IMR-90 (cell line): Measurements from ENCODE around the gene TFPI. TPM values are rescaled to one million over a fixed set of nuclear protein-coding genes. Genes with fewer than 3 reads are reported as not detected.

Source experiments
- ATAC-seq: fragments of 200-7000 bp; cut with Tn5 transposase; 2 replicates; pipeline ENCODE4 v1.9.1; 2020; ENCODE audit warnings: low read depth, mild to moderate bottlenecking, moderate library complexity
- BruUV-seq: library from RNA; stranded (reverse); fragments of 400-500 nt; replicated peaks from 2 replicates; lab custom pipeline; 2021; lab: Mats Ljungman, UMichigan
- CTCF ChIA-PET: fragments of 300-600 bp; formaldehyde crosslinking; extraction: SDS; loops from one replicate; lab custom pipeline; 2021; ENCODE audit warnings: antibody characterized with exemption; lab: Yijun Ruan, JAX
- POLR2A ChIA-PET: fragments of 300-600 bp; sonication (Branson Sonifier 250); formaldehyde crosslinking; loops from one replicate; lab custom pipeline; 2022; ENCODE audit warnings: antibody characterized with exemption; ENCODE audit not compliant: unreplicated experiment; lab: Charles Lee
- DNase-seq: peaks from one replicate; pipeline ENCODE4 v3.0.0; 2013
- H2AFZ ChIP-seq: replicated peaks from 2 replicates; pipeline ENCODE3; 2013; ENCODE audit warnings: low read length, mild to moderate bottlenecking; ENCODE audit not compliant: poor library complexity
- H2AK5ac ChIP-seq: 2 replicates; pipeline ENCODE4 v1.6.1; 2013; ENCODE audit warnings: low read depth, low read length, inconsistent platforms
- H2AK9ac ChIP-seq: replicated peaks from 2 replicates; pipeline ENCODE3; 2013; ENCODE audit warnings: mild to moderate bottlenecking, low read depth, low read length, moderate library complexity; ENCODE audit not compliant: poor library complexity
- H2BK120ac ChIP-seq: 2 replicates; pipeline ENCODE4 v1.6.1; 2013; ENCODE audit warnings: low read depth, low read length, inconsistent platforms
- H2BK15ac ChIP-seq: 3 replicates; pipeline ENCODE4 v1.6.1; 2013; ENCODE audit warnings: low read depth, low read length, inconsistent platforms
- H2BK20ac ChIP-seq: 2 replicates; pipeline ENCODE4 v1.6.1; 2013; ENCODE audit warnings: low read depth, mild to moderate bottlenecking, inconsistent platforms, low read length, moderate library complexity
- H2BK5ac ChIP-seq: 2 replicates; pipeline ENCODE4 v1.6.1; 2013; ENCODE audit warnings: mild to moderate bottlenecking, low read depth, low read length, inconsistent platforms; ENCODE audit not compliant: poor library complexity, severe bottlenecking
- H3K14ac ChIP-seq: replicated peaks from 2 replicates; pipeline ENCODE4 v1.6.1; 2013; ENCODE audit warnings: low read depth, low read length, inconsistent platforms
- H3K18ac ChIP-seq: 2 replicates; pipeline ENCODE4 v1.6.1; 2013; ENCODE audit warnings: low read depth, low read length, control low read depth
- H3K23ac ChIP-seq: 2 replicates; pipeline ENCODE4 v1.6.1; 2013; ENCODE audit warnings: low read depth, low read length, inconsistent platforms
- H3K27ac ChIP-seq: 2 replicates; pipeline ENCODE4 v1.5.1; 2013; ENCODE audit warnings: mild to moderate bottlenecking, control low read depth, low read length; ENCODE audit not compliant: insufficient read depth
- H3K27me3 ChIP-seq: 2 replicates; pipeline ENCODE4 v1.6.1; 2013; ENCODE audit warnings: low read length; ENCODE audit not compliant: control insufficient read depth, insufficient read depth
- H3K36me3 ChIP-seq: 2 replicates; pipeline ENCODE4 v1.6.1; 2013; ENCODE audit warnings: low read length, mixed read lengths; ENCODE audit not compliant: control insufficient read depth, insufficient read depth
- H3K4ac ChIP-seq: 2 replicates; pipeline ENCODE4 v1.6.1; 2013; ENCODE audit warnings: low read depth, low read length, inconsistent platforms
- H3K4me1 ChIP-seq: 2 replicates; pipeline ENCODE4 v1.6.1; 2013; ENCODE audit warnings: low read length, mixed read lengths; ENCODE audit not compliant: control insufficient read depth, insufficient read depth
- H3K4me2 ChIP-seq: 2 replicates; pipeline ENCODE4 v1.6.1; 2013; ENCODE audit warnings: low read depth, mild to moderate bottlenecking, control low read depth, low read length, moderate library complexity
- H3K4me3 ChIP-seq: 2 replicates; pipeline ENCODE4 v1.5.1; 2013; ENCODE audit warnings: low read depth, mild to moderate bottlenecking, control low read depth, low read length, moderate library complexity; ENCODE audit not compliant: insufficient read depth
- H3K56ac ChIP-seq: 2 replicates; pipeline ENCODE4 v1.6.1; 2013; ENCODE audit warnings: low read length, inconsistent platforms; ENCODE audit not compliant: insufficient read depth; ENCODE audit errors: extremely low read depth
- H3K79me1 ChIP-seq, 2 experiments: 2 replicates each; pipeline ENCODE4 v1.6.1; 2013; ENCODE audit warnings: low read length in 2 of 2, inconsistent platforms in 1 of 2, low read depth in 1 of 2
- H3K9ac ChIP-seq: 2 replicates; pipeline ENCODE4 v1.6.1; 2013; ENCODE audit warnings: low read depth, low read length, control low read depth
- H3K9me1 ChIP-seq: 2 replicates; pipeline ENCODE4 v1.6.1; 2013; ENCODE audit warnings: low read length, inconsistent platforms; ENCODE audit not compliant: insufficient read depth
- H3K9me3 ChIP-seq: 2 replicates; pipeline ENCODE4 v1.6.1; 2013; ENCODE audit warnings: low read length; ENCODE audit not compliant: control insufficient read depth, insufficient read depth
- H4K20me1 ChIP-seq: 2 replicates; pipeline ENCODE4 v1.6.1; 2013; ENCODE audit warnings: low read length, inconsistent platforms; ENCODE audit not compliant: insufficient read depth
- H4K5ac ChIP-seq: 2 replicates; pipeline ENCODE4 v1.6.1; 2013; ENCODE audit warnings: mild to moderate bottlenecking, low read depth, low read length, control low read depth
- H4K8ac ChIP-seq, 2 experiments: 2 replicates each; pipeline ENCODE4 v1.6.1; 2013; ENCODE audit warnings: low read depth in 2 of 2, low read length in 2 of 2, control low read depth in 1 of 2, inconsistent platforms in 1 of 2
- H4K91ac ChIP-seq: 2 replicates; pipeline ENCODE4 v1.6.1; 2013; ENCODE audit warnings: low read depth, low read length, inconsistent platforms; ENCODE audit not compliant: insufficient read depth
- BHLHE40 ChIP-seq: fragments of 150-350 bp; IDR thresholded peaks from 2 replicates; pipeline ENCODE4 v1.6.1; 2016; ENCODE audit warnings: mild to moderate bottlenecking, low read depth, low read length
- CEBPB ChIP-seq: IDR thresholded peaks from 2 replicates; pipeline ENCODE4 v1.6.1; 2012; ENCODE audit warnings: low read depth, low read length, improper control_type of control experiment
- CHD1 ChIP-seq: IDR thresholded peaks from 2 replicates; pipeline ENCODE4 v1.6.1; 2012; ENCODE audit warnings: low read depth, low read length, improper control_type of control experiment
- FOS ChIP-seq: fragments of 150-350 bp; IDR thresholded peaks from 2 replicates; pipeline ENCODE4 v1.6.1; 2016; ENCODE audit warnings: low read depth, low read length
- MAZ ChIP-seq: IDR thresholded peaks from 2 replicates; pipeline ENCODE4 v1.6.1; 2012; ENCODE audit warnings: low read depth, mild to moderate bottlenecking, low read length, improper control_type of control experiment, moderate library complexity, borderline replicate concordance
- NFE2L2 ChIP-seq: fragments of 150-350 bp; IDR thresholded peaks from 2 replicates; pipeline ENCODE4 v1.6.1; 2016; ENCODE audit warnings: low read depth, mild to moderate bottlenecking, low read length
- POLR2A ChIP-seq: IDR thresholded peaks from 2 replicates; pipeline ENCODE4 v1.6.1; 2012; ENCODE audit warnings: mild to moderate bottlenecking, low read depth, low read length
- RAD21 ChIP-seq: IDR thresholded peaks from 2 replicates; pipeline ENCODE4 v1.6.1; 2012; ENCODE audit warnings: low read length, improper control_type of control experiment
- RCOR1 ChIP-seq: IDR thresholded peaks from 2 replicates; pipeline ENCODE4 v1.6.1; 2012; ENCODE audit warnings: mild to moderate bottlenecking, low read length, improper control_type of control experiment; ENCODE audit not compliant: insufficient replicate concordance
- RFX5 ChIP-seq: IDR thresholded peaks from 2 replicates; pipeline ENCODE4 v1.8.0; 2012; ENCODE audit warnings: low read depth, mild to moderate bottlenecking, low read length, moderate library complexity
- WGBS, 2 experiments: methylation state at CpG; one replicate each; pipeline versions ENCODE4 v1.1.5 to v1.1.7; 2013; ENCODE audit warnings: missing lambda C conversion rate in 2 of 2; ENCODE audit not compliant: insufficient read length in 1 of 2; ENCODE audit errors: extremely low coverage in 2 of 2; 5-methylcytosine and 5-hydroxymethylcytosine counted together
- dilution Hi-C: fragments of 300-500 bp; cut with HindIII; formaldehyde crosslinking; loops from one replicate; pipeline ENCODE4 v1.14.3; 2018; ENCODE audit warnings: low sequenced_read_pairs; ENCODE audit not compliant: unreplicated experiment
- in situ Hi-C: fragments of 300-500 bp; cut with MboI; formaldehyde crosslinking; loops from 3 replicates; pipeline ENCODE4 v1.14.3; 2019; ENCODE audit warnings: low sequenced_read_pairs, inconsistent platforms, mixed read lengths
- intact Hi-C: fragments of 100-400 bp; cut with micrococcal nuclease; formaldehyde crosslinking; loops from 2 replicates; pipeline ENCODE4 v1.10.0; 2022
- polyA plus RNA-seq, 3 experiments: library from polyadenylated mRNA; depleted of rRNA; stranded (reverse); fragments of >200 nt; gene quantifications; 2 replicates each; pipeline ENCODE4 v1.2.3, GENCODE V29; 2012; ENCODE audit warnings: low replicate concordance in 1 of 3
- total RNA-seq: library from RNA; depleted of rRNA; stranded (reverse); fragments of >200 nt; gene quantifications from 2 replicates; pipeline ENCODE4 v1.2.3, GENCODE V29; 2012
- TF ChIP-seq, protein P1 (sequence below): fragments of 150-350 bp; IDR thresholded peaks from 2 replicates; pipeline ENCODE4 v1.6.1; 2017; ENCODE audit warnings: mild to moderate bottlenecking, antibody characterized with exemption, low read length, low read depth
- TF ChIP-seq, protein P2 (sequence below): conservative IDR thresholded peaks from 2 replicates; pipeline ENCODE4 v1.5.1; 2012; ENCODE audit warnings: mild to moderate bottlenecking, low read depth, low read length, improper control_type of control experiment
- TF ChIP-seq, protein P3 (sequence below): fragments of 150-350 bp; IDR thresholded peaks from 2 replicates; pipeline ENCODE4 v1.6.1; 2016; ENCODE audit warnings: low read depth, mild to moderate bottlenecking, low read length, moderate library complexity, borderline replicate concordance

Gene TFPI
- total and polyA plus RNA-seq, 2 of the 4 experiments (the other 2 are of a cell fraction): 33.9 to 83.0 TPM

DNA sequence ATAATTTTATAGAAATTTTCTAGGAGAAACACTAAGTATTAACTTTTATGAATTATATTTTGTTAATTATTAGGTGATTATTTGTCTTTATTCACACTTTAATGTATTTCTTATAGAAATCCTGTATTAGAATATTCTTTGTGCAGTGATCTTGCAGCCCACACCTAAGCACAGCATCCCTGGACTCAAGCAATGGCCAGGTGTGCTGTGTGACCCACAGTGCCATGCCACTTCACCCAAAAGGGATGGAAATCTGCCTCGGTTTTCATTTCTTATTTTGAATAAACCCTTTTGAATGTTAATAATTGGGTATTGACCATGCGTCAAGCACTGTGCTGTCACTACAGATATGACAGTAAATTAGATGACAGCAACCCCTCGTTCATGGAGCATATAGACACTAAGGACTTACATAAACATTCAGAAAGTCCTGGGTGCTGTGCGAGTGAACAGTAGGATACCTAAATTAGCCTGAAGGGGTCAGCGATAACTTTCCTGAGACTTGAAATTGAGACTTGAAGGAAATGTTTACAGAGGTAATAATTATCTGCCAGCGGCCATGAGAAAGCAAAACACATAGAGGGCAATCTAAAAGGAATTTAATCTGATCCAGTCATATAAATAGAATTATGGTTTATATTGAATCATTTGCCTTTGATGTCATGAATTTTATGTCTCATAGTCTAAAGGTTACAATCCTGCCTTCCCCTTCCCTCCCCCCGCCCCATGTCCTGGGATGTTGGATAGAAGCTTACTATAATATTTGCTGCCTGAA lies 53.5 kb downstream of the TFPI start:
- Histone ChIP-seq H2BK5ac (peak overlapping the region; percentile 80), H4K8ac (peak overlapping the region in 1 of 2 experiments; percentile 71; a peak in 2 of 4 replicates), H3K23ac (peak overlapping the region; percentile 22; the same call in 1 of the 2 replicates), H3K9me3 (no peaks in the 10 kb centered on the region), H3K14ac (peak overlapping the region; percentile 33), H3K4me2 (peak overlapping the region; percentile 46; the same call in 1 of the 2 replicates), H4K20me1 (no peaks in the 10 kb centered on the region), H3K4me3 (no peak overlapping the region), H3K4ac (peak overlapping the region; percentile 57), H3K79me1 (peaks cover 0 to 17% of the 10 kb centered on the region in 2 experiments; a peak in 3 of 4 replicates), H2AFZ (no peak overlapping the region), H4K5ac (peak overlapping the region; percentile 30; the same call in 1 of the 2 replicates), H3K27me3 (no peaks in the 10 kb centered on the region), H2BK20ac (peak overlapping the region; percentile 29), H3K9ac (peak overlapping the region; percentile 56; the same call in 1 of the 2 replicates), H3K36me3 (peaks cover 4% of the 10 kb centered on the region; the same call in 1 of the 2 replicates), H2AK9ac (no peak overlapping the region), H4K91ac (peak overlapping the region; percentile 50; the same call in 1 of the 2 replicates), H3K4me1 (peaks cover 13% of the 10 kb centered on the region), H3K9me1 (no peaks in the 10 kb centered on the region; the same call in 1 of the 2 replicates), H3K18ac (peak overlapping the region; percentile 70; the same call in 1 of the 2 replicates), H3K27ac (peak overlapping the region; percentile 81), H2BK15ac (peak overlapping the region; percentile 56; the same call in 1 of the 3 replicates), H2AK5ac (peak overlapping the region; percentile 96), H3K56ac (no peak overlapping the region), H2BK120ac (peak overlapping the region; percentile 37)
- POLR2A ChIA-PET: no interaction called here
- dilution Hi-C loops (no loop called here), intact Hi-C loops (loop anchor here (1.0 to 2.0 kb wide), 7 partner anchors 52 to 1912 kb away; no protein-coding TSS in a partner anchor), in situ Hi-C loops (loop anchor here (5.0 to 10.0 kb wide), 3 partner anchors 77 to 1914 kb away; no protein-coding TSS in a partner anchor)
- no CpG with 5 or more reads among the region's 7 CpGs for WGBS, 2 experiments
- DNase-seq (peak; percentile 84), ATAC-seq (peak; percentile 60)
- BruUV-seq: no TSS peak
- CTCF ChIA-PET: interaction anchor here (0.5 to 3.8 kb wide), 22 partner anchors 11 to 638 kb away, joined by 3 to 134 read pairs (median 5); no protein-coding TSS in a partner anchor
- no peak for TF ChIP-seq MAZ
- no peak for TF ChIP-seq CEBPB
- no peak for TF ChIP-seq BHLHE40
- TF ChIP-seq CHD1: no peak
- TF ChIP-seq, protein P1, sequence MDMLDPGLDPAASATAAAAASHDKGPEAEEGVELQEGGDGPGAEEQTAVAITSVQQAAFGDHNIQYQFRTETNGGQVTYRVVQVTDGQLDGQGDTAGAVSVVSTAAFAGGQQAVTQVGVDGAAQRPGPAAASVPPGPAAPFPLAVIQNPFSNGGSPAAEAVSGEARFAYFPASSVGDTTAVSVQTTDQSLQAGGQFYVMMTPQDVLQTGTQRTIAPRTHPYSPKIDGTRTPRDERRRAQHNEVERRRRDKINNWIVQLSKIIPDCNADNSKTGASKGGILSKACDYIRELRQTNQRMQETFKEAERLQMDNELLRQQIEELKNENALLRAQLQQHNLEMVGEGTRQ: no peak
- no peak for TF ChIP-seq RCOR1
- TF ChIP-seq RAD21: peak; percentile 57
- peak; percentile 84 for TF ChIP-seq NFE2L2
- no peak for TF ChIP-seq RFX5
- TF ChIP-seq, protein P2, sequence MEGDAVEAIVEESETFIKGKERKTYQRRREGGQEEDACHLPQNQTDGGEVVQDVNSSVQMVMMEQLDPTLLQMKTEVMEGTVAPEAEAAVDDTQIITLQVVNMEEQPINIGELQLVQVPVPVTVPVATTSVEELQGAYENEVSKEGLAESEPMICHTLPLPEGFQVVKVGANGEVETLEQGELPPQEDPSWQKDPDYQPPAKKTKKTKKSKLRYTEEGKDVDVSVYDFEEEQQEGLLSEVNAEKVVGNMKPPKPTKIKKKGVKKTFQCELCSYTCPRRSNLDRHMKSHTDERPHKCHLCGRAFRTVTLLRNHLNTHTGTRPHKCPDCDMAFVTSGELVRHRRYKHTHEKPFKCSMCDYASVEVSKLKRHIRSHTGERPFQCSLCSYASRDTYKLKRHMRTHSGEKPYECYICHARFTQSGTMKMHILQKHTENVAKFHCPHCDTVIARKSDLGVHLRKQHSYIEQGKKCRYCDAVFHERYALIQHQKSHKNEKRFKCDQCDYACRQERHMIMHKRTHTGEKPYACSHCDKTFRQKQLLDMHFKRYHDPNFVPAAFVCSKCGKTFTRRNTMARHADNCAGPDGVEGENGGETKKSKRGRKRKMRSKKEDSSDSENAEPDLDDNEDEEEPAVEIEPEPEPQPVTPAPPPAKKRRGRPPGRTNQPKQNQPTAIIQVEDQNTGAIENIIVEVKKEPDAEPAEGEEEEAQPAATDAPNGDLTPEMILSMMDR: peak; percentile 50
- TF ChIP-seq, protein P3, sequence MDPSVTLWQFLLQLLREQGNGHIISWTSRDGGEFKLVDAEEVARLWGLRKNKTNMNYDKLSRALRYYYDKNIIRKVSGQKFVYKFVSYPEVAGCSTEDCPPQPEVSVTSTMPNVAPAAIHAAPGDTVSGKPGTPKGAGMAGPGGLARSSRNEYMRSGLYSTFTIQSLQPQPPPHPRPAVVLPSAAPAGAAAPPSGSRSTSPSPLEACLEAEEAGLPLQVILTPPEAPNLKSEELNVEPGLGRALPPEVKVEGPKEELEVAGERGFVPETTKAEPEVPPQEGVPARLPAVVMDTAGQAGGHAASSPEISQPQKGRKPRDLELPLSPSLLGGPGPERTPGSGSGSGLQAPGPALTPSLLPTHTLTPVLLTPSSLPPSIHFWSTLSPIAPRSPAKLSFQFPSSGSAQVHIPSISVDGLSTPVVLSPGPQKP: no peak
- TF ChIP-seq FOS: 0 out of 2 replicates have a peak, but pooled peaks have one; percentile 15
- no peak for TF ChIP-seq POLR2A
